ENCODE data around the gene GPBAR1. TPM values are rescaled to one million over a fixed set of nuclear protein-coding genes. Genes with fewer than 3 reads are reported as not detected.
A peak's percentile ranks its signal among the peaks of the same experiment; 100 is the strongest.

The GPBAR1 gene
- total RNA-seq, 4 donors from 2014 or later = 4.6 to 37.8 (median 13.5) TPM

GRCh38 chr2:218257390-218257981 is 3.3 kb upstream of the GPBAR1 start:
- TF ChIP-seq EP300 (IDR thresholded peaks at IDR 0.05) = peak in 1 of 2 donors; percentile 51
- peak; percentile 26 to 47 (median 43) for TF ChIP-seq CTCF (IDR thresholded peaks at IDR 0.05)
- TF ChIP-seq POLR2A (IDR thresholded peaks at IDR 0.05) = no peak
- 58 to 61% methylated on average over 8 of the region's 8 CpGs for WGBS, 2 donors
- Histone ChIP-seq H3K4me1 (peaks cover 0 to 57% (median 37%) of the 10 kb centered on the region in 4 donors), H3K9me3 (no peaks in the 10 kb centered on the region), H3K27me3 (no peaks in the 10 kb centered on the region), H3K4me3 (no peak overlapping the region), H3K27ac (peak overlapping the region in 2 of 4 donors; percentile 38 to 40), H3K36me3 (peaks cover 0 to 51% (median 13%) of the 10 kb centered on the region in 3 donors)
- no peak for DNase-seq (ENCODE audit: low spot score in 2 of 2)

GRCh38 chr2:218259099-218259961 is 1.5 kb upstream of the GPBAR1 start:
- Histone ChIP-seq H3K9me3 (no peaks in the 10 kb centered on the region), H3K27ac (peak overlapping the region; percentile 43 to 81 (median 72)), H3K36me3 (peaks cover 0 to 50% (median 0%) of the 10 kb centered on the region in 3 donors), H3K27me3 (no peaks in the 10 kb centered on the region), H3K4me3 (no peak overlapping the region), H3K4me1 (peaks cover 0 to 67% (median 46%) of the 10 kb centered on the region in 4 donors)
- 36 to 39% methylated on average over 15 of the region's 15 CpGs for whole genome bisulfite sequencing, 2 donors
- DNase-seq (ENCODE audit: low spot score in 2 of 2) = peak; percentile 29 to 51
- TF ChIP-seq POLR2A (IDR thresholded peaks at IDR 0.05) (peak in 1 of 2 donors; percentile 33), EP300 (IDR thresholded peaks at IDR 0.05) (peak; percentile 7 to 64), CTCF (IDR thresholded peaks at IDR 0.05) (peak in 1 of 5 experiments; percentile 5)

GRCh38 chr2:218260166-218260565 is 649 bp upstream of the GPBAR1 start:
- peak overlapping the region in 3 of 4 donors; percentile 21 to 81 (median 81) for H3K27ac ChIP-seq
- H3K27me3 ChIP-seq = no peaks in the 10 kb centered on the region
- WGBS, 2 donors = 83 to 86% methylated on average over 5 of the region's 5 CpGs
- TF ChIP-seq POLR2A (IDR thresholded peaks at IDR 0.05) (no peak), CTCF (IDR thresholded peaks at IDR 0.05) (no peak), EP300 (IDR thresholded peaks at IDR 0.05) (no peak)
- H3K4me3 ChIP-seq = no peak overlapping the region
- no peaks in the 10 kb centered on the region for H3K9me3 ChIP-seq
- DNase-seq (ENCODE audit: low spot score in 2 of 2) = peak in 1 of 2 donors; percentile 5
- H3K36me3 ChIP-seq = peaks cover 0 to 50% (median 5%) of the 10 kb centered on the region in 3 donors
- peaks cover 0 to 70% (median 48%) of the 10 kb centered on the region in 4 donors for H3K4me1 ChIP-seq

- TF ChIP-seq CTCF (IDR thresholded peaks at IDR 0.05) (no peak), EP300 (IDR thresholded peaks at IDR 0.05) (no peak), POLR2A (IDR thresholded peaks at IDR 0.05) (no peak)
- peaks cover 0 to 50% (median 5%) of the 10 kb centered on the region in 3 donors for H3K36me3 ChIP-seq
- no peaks in the 10 kb centered on the region for H3K9me3 ChIP-seq
- H3K4me1 ChIP-seq = peaks cover 0 to 70% (median 48%) of the 10 kb centered on the region in 4 donors
- WGBS, 2 donors = 57 to 62% methylated on average over 7 to 8 of the region's 8 CpGs
- DNase-seq (ENCODE audit: low spot score in 2 of 2) = peak in 1 of 2 donors; percentile 8
- no peak overlapping the region for H3K4me3 ChIP-seq
- H3K27me3 ChIP-seq = no peaks in the 10 kb centered on the region
- peak overlapping the region in 3 of 4 donors; percentile 45 to 81 (median 81) for H3K27ac ChIP-seq
These were observed 815 bp downstream of the GPBAR1 start for GRCh38 chr2:218261423-218262236.
